H9 (cell line): ENCODE data around the gene VPS51. TPM values are rescaled to one million over a fixed set of nuclear protein-coding genes. Genes with fewer than 3 reads are reported as not detected.

Source experiments
- DNase-seq: peaks from one replicate; pipeline ENCODE4 v3.0.0-alpha.2; 2017
- H2AFZ ChIP-seq: one replicate; pipeline ENCODE4 v1.6.1; 2013; ENCODE audit warnings: mild to moderate bottlenecking, low read length, control low read depth, moderate library complexity
- H2AK5ac ChIP-seq: 2 replicates; pipeline ENCODE4 v1.6.1; 2013; ENCODE audit warnings: low read length, control low read depth, mixed read lengths; ENCODE audit not compliant: insufficient read length
- H2BK120ac ChIP-seq: one replicate; pipeline ENCODE4 v1.6.1; 2013; ENCODE audit warnings: low read depth, mild to moderate bottlenecking, low read length, control low read depth, inconsistent platforms; ENCODE audit not compliant: poor library complexity, severe bottlenecking
- H2BK12ac ChIP-seq: 2 replicates; pipeline ENCODE4 v1.6.1; 2013; ENCODE audit warnings: low read length, control low read depth, mixed read lengths, low read depth; ENCODE audit not compliant: insufficient read length
- H2BK15ac ChIP-seq: 2 replicates; pipeline ENCODE4 v1.6.1; 2013; ENCODE audit warnings: low read depth, low read length, control low read depth
- H2BK20ac ChIP-seq: one replicate; pipeline ENCODE4 v1.6.1; 2013; ENCODE audit warnings: low read depth, mild to moderate bottlenecking, low read length, control low read depth, inconsistent platforms; ENCODE audit not compliant: poor library complexity, severe bottlenecking
- H2BK5ac ChIP-seq: 2 replicates; pipeline ENCODE4 v1.6.1; 2013; ENCODE audit warnings: low read length, control low read depth, mixed read lengths; ENCODE audit not compliant: insufficient read length
- H3K14ac ChIP-seq: 2 replicates; pipeline ENCODE4 v1.6.1; 2013; ENCODE audit warnings: low read length, control low read depth; ENCODE audit not compliant: insufficient read depth
- H3K18ac ChIP-seq: 2 replicates; pipeline ENCODE4 v1.6.1; 2013; ENCODE audit warnings: low read depth, mild to moderate bottlenecking, mixed read lengths, low read length, control low read depth; ENCODE audit not compliant: insufficient read length
- H3K23ac ChIP-seq: 2 replicates; pipeline ENCODE4 v1.6.1; 2013; ENCODE audit warnings: low read length, control low read depth, mixed read lengths, low read depth; ENCODE audit not compliant: insufficient read length
- H3K23me2 ChIP-seq: 2 replicates; pipeline ENCODE4 v1.6.1; 2013; ENCODE audit warnings: low read depth, mild to moderate bottlenecking, mixed read lengths, low read length, control low read depth; ENCODE audit not compliant: insufficient read length, poor library complexity, severe bottlenecking
- H3K27ac ChIP-seq: 2 replicates; pipeline ENCODE4 v1.5.1; 2013; ENCODE audit warnings: low read length, control low read depth, mixed read lengths, low read depth; ENCODE audit not compliant: insufficient read length
- H3K27me3 ChIP-seq: 2 replicates; pipeline ENCODE4 v1.6.1; 2013; ENCODE audit warnings: low read length, control low read depth, inconsistent platforms; ENCODE audit not compliant: insufficient read depth
- H3K4ac ChIP-seq: 2 replicates; pipeline ENCODE4 v1.6.1; 2013; ENCODE audit warnings: low read depth, mild to moderate bottlenecking, control low read depth, inconsistent platforms, low read length, moderate library complexity
- H3K4me1 ChIP-seq: 2 replicates; pipeline ENCODE4 v1.6.1; 2013; ENCODE audit warnings: low read length, control low read depth, inconsistent platforms; ENCODE audit not compliant: insufficient read depth
- H3K4me2 ChIP-seq: 2 replicates; pipeline ENCODE4 v1.6.1; 2013; ENCODE audit warnings: low read length, control low read depth, mixed read lengths; ENCODE audit not compliant: insufficient read length, insufficient read depth
- H3K56ac ChIP-seq: 2 replicates; pipeline ENCODE4 v1.6.1; 2013; ENCODE audit warnings: low read depth, mild to moderate bottlenecking, mixed read lengths, low read length, control low read depth; ENCODE audit not compliant: insufficient read length
- H3K79me1 ChIP-seq: 2 replicates; pipeline ENCODE4 v1.6.1; 2013; ENCODE audit warnings: low read depth, mild to moderate bottlenecking, moderate library complexity, low read length, control low read depth, inconsistent platforms; ENCODE audit not compliant: insufficient read depth, poor library complexity, severe bottlenecking
- H3K79me2 ChIP-seq: 2 replicates; pipeline ENCODE4 v1.6.1; 2013; ENCODE audit warnings: low read length, control low read depth, inconsistent platforms; ENCODE audit not compliant: insufficient read depth
- H3K9ac ChIP-seq: 2 replicates; pipeline ENCODE4 v1.6.1; 2013; ENCODE audit warnings: low read length, control low read depth, mixed read lengths; ENCODE audit not compliant: insufficient read length; ENCODE audit errors: extremely low read depth
- H3K9me3 ChIP-seq: one replicate; pipeline ENCODE4 v1.6.1; 2013; ENCODE audit warnings: low read depth, low read length, inconsistent platforms; ENCODE audit not compliant: control insufficient read depth
- H3T11ph ChIP-seq: one replicate; pipeline ENCODE4 v1.6.1; 2013; ENCODE audit warnings: mild to moderate bottlenecking, low read length, control low read depth, inconsistent platforms
- H4K20me1 ChIP-seq: one replicate; pipeline ENCODE4 v1.6.1; 2013; ENCODE audit not compliant: control insufficient read depth, insufficient read length, insufficient read depth
- H4K5ac ChIP-seq: 2 replicates; pipeline ENCODE4 v1.6.1; 2013; ENCODE audit warnings: low read depth, mild to moderate bottlenecking, mixed read lengths, low read length, control low read depth; ENCODE audit not compliant: insufficient read length
- H4K8ac ChIP-seq: replicated peaks from 2 replicates; pipeline ENCODE4 v1.6.1; 2013; ENCODE audit warnings: low read length, control low read depth, mixed read lengths, low read depth; ENCODE audit not compliant: insufficient read length
- H4K91ac ChIP-seq: 2 replicates; pipeline ENCODE4 v1.6.1; 2013; ENCODE audit warnings: low read depth, mild to moderate bottlenecking, moderate library complexity, mixed read lengths, low read length, control low read depth; ENCODE audit not compliant: insufficient read length
- H3K27ac Mint-ChIP-seq, 3 experiments: 2 replicates in 2 of 3; 3 replicates in 1 of 3; pipeline ENCODE4 v1.8.0; 2020 to 2021; ENCODE audit warnings: mixed read lengths in 3 of 3, mild to moderate bottlenecking in 1 of 3, moderate library complexity in 1 of 3
- H3K27me3 Mint-ChIP-seq: 2 replicates; pipeline ENCODE4 v1.8.0; 2021; ENCODE audit warnings: low read depth, mild to moderate bottlenecking, moderate library complexity, mixed read lengths
- H3K36me3 Mint-ChIP-seq, 3 experiments: 2 replicates in 2 of 3; 3 replicates in 1 of 3; pipeline ENCODE4 v1.8.0; 2020 to 2021; ENCODE audit warnings: low read depth in 3 of 3, mixed read lengths in 3 of 3; ENCODE audit not compliant: insufficient read depth in 1 of 3
- H3K4me1 Mint-ChIP-seq, 2 experiments: 2 replicates each; pipeline ENCODE4 v1.8.0; 2020; ENCODE audit warnings: mixed read lengths in 2 of 2
- H3K4me3 Mint-ChIP-seq, 2 experiments: 2 replicates in 1 of 2; 3 replicates in 1 of 2; pipeline ENCODE4 v1.8.0; 2020 to 2021; ENCODE audit warnings: mild to moderate bottlenecking in 2 of 2, mixed read lengths in 2 of 2, moderate library complexity in 1 of 2
- H3K9me3 Mint-ChIP-seq, 2 experiments: 2 replicates in 1 of 2; 3 replicates in 1 of 2; pipeline ENCODE4 v1.8.0; 2020; ENCODE audit warnings: mild to moderate bottlenecking in 2 of 2, mixed read lengths in 2 of 2, moderate library complexity in 1 of 2
- CTCF ChIP-seq: fragments of 200-600 bp; sonication (generic); conservative IDR thresholded peaks from 3 replicates; pipeline ENCODE4 v1.8.0; 2021; ENCODE audit warnings: antibody characterized with exemption, mild to moderate bottlenecking
- WGBS: extraction: QIAGEN DNeasy Blood & Tissue Kit; methylation state at CpG from one replicate; pipeline ENCODE4 v1.1.7; 2013; ENCODE audit warnings: missing lambda C conversion rate, low lambda C conversion rate, mixed read lengths; ENCODE audit not compliant: insufficient read length; ENCODE audit errors: extremely low coverage; 5-methylcytosine and 5-hydroxymethylcytosine counted together
- total RNA-seq: library from RNA; stranded (reverse); gene quantifications from 2 replicates; pipeline ENCODE4 v1.2.1, GENCODE V29; 2021

The VPS51 gene
- total RNA-seq, 1 experiment from 2014 or later = 94.7 TPM

- no peak overlapping the region for H2BK5ac ChIP-seq
- H2BK120ac ChIP-seq = no peak overlapping the region
- no peaks in the 10 kb centered on the region for H3K79me2 ChIP-seq
- H3K79me1 ChIP-seq = no peaks in the 10 kb centered on the region
- no peak overlapping the region for H4K8ac ChIP-seq
- H3K27me3 ChIP-seq = no peaks in the 10 kb centered on the region
- no peak overlapping the region for H3K4me2 ChIP-seq
- H4K91ac ChIP-seq = no peak overlapping the region
- Mint-ChIP-seq H3K4me1 (peaks cover 4 to 10% of the 10 kb centered on the region in 2 experiments), H3K27me3 (peaks cover 7% of the 10 kb centered on the region), H3K4me3 (no peak overlapping the region), H3K27ac (no peak overlapping the region), H3K9me3 (no peaks in the 10 kb centered on the region; a peak in 1 of 5 replicates), H3K36me3 (peaks cover 0 to 1% (median 0%) of the 10 kb centered on the region in 3 experiments; a peak in 1 of 7 replicates)
- H4K20me1 ChIP-seq = no peaks in the 10 kb centered on the region
- no peaks in the 10 kb centered on the region for H3K23me2 ChIP-seq
- H3K14ac ChIP-seq = no peak overlapping the region
- no peak overlapping the region for H3T11ph ChIP-seq
- no peak for TF ChIP-seq CTCF
- no peak overlapping the region for H3K56ac ChIP-seq
- H3K9ac ChIP-seq = no peak overlapping the region
- H3K9me3 ChIP-seq = no peaks in the 10 kb centered on the region
- H2AK5ac ChIP-seq = no peak overlapping the region
- H3K27ac ChIP-seq = no peak overlapping the region
- H2BK12ac ChIP-seq = no peak overlapping the region
- H3K23ac ChIP-seq = no peak overlapping the region
- no CpG with 5 or more reads among the region's 9 CpGs for WGBS
- H2BK15ac ChIP-seq = no peak overlapping the region
- no peak for DNase-seq
- H4K5ac ChIP-seq = no peak overlapping the region
- no peak overlapping the region for H3K18ac ChIP-seq
- no peak overlapping the region for H2BK20ac ChIP-seq
- H3K4me1 ChIP-seq = no peaks in the 10 kb centered on the region
- H3K4ac ChIP-seq = no peak overlapping the region
- H2AFZ ChIP-seq = no peak overlapping the region
Measured at GRCh38 chr11:65051398-65051858, 44.6 kb upstream of the VPS51 start.
